ENCODE results near the gene ZNF607.
"Not testable (repeated sequence)": the region's sequence is repeated elsewhere in the genome, so short reads cannot be mapped to it uniquely, and the experiment has no call there.

ZNF607 gene

GRCh38 chr19:37719111-37719926 is at the start of gene ZNF607:
Gene ZNF607 (minus strand): TSS chr19:37719761. CDS start chr19:37711618, 8,143 bp downstream.
- DNase-seq, result peak; percentile 93

- no peak for DNase-seq
These were observed 43.9 kb upstream of the ZNF607 start for GRCh38 chr19:37763488-37763887.

- DNase-seq, result not testable (repeated sequence)
These were observed 38.1 kb upstream of the ZNF607 start for GRCh38 chr19:37757683-37758082.

- DNase-seq, result no peak
These were observed 18.8 kb upstream of the ZNF607 start for GRCh38 chr19:37738371-37738770.

GRCh38 chr19:37725181-37725580 is 5.6 kb upstream of the ZNF607 start:
- DNase-seq, result no peak

GRCh38 chr19:37719927-37720265 is 335 bp upstream of the ZNF607 start:
- DNase-seq, result no peak

GRCh38 chr19:37718304-37718703 is 1.3 kb downstream of the ZNF607 start:
- DNase-seq, result no peak

- no peak for DNase-seq
These were observed 3.4 kb downstream of the ZNF607 start for GRCh38 chr19:37716140-37716539.

GRCh38 chr19:37706052-37706605 is 13.4 kb downstream of the ZNF607 start:
- no peak for DNase-seq

- DNase-seq, result no peak
These were observed 20.5 kb downstream of the ZNF607 start for GRCh38 chr19:37699057-37699456.

GRCh38 chr19:37698216-37698615 is 21.3 kb downstream of the ZNF607 start:
- DNase-seq, result no peak

GRCh38 chr19:37695144-37695899 is 24.2 kb downstream of the ZNF607 start:
- no peak for DNase-seq

- no peak for DNase-seq
These were observed 26.5 kb downstream of the ZNF607 start for GRCh38 chr19:37692956-37693620.

- peak; percentile 67 for DNase-seq
These were observed 27.6 kb downstream of the ZNF607 start for GRCh38 chr19:37691881-37692504.

GRCh38 chr19:37683520-37683919 is 36.0 kb downstream of the ZNF607 start:
- DNase-seq, result no peak

GRCh38 chr19:37669450-37669914 is 50.1 kb downstream of the ZNF607 start:
- DNase-seq, result no peak

GRCh38 chr19:37657157-37657556 is 62.4 kb downstream of the ZNF607 start:
- DNase-seq, result not testable (repeated sequence)

GRCh38 chr19:37655689-37656371 is 63.7 kb downstream of the ZNF607 start:
- DNase-seq, result peak; percentile 73

- peak; percentile 64 for DNase-seq
These were observed 64.3 kb downstream of the ZNF607 start, which contains the start of gene ZFP30 for GRCh38 chr19:37655301-37655688. Gene ZFP30 (minus strand): TSS chr19:37655465. CDS start chr19:37647822, 7,643 bp downstream.

- peak; percentile 43 for DNase-seq
These were observed 64.8 kb downstream of the ZNF607 start for GRCh38 chr19:37654629-37655300.

GRCh38 chr19:37654118-37654517 is 65.4 kb downstream of the ZNF607 start:
- no peak for DNase-seq

All from NCI-H2029 (cell line).